Adrenal gland (tissue), 5 donors: ENCODE measurements around the gene ITPR3.

Source experiments
- CTCF ChIP-seq, 6 experiments: fragments of 450-650 bp in 4 of 6; fragments of 200-600 bp in 2 of 6; sonication (generic) in 1 of 6; IDR thresholded peaks; 1 replicate in 5 of 6; 2 replicates in 1 of 6; pipeline versions ENCODE4 v1.5.1 to v1.8.0; 2016 to 2021; ENCODE audit warnings: antibody characterized with exemption in 6 of 6, mild to moderate bottlenecking in 2 of 6, moderate library complexity in 1 of 6
- POLR2A ChIP-seq, 2 donors: fragments of 450-650 bp; IDR thresholded peaks; one replicate each; pipeline ENCODE4 v1.6.1; 2017; ENCODE audit warnings: antibody characterized with exemption in 2 of 2, mild to moderate bottlenecking in 2 of 2, moderate library complexity in 1 of 2
- donor health status: DM: no; HTN: no; CAD: no.

DNA sequence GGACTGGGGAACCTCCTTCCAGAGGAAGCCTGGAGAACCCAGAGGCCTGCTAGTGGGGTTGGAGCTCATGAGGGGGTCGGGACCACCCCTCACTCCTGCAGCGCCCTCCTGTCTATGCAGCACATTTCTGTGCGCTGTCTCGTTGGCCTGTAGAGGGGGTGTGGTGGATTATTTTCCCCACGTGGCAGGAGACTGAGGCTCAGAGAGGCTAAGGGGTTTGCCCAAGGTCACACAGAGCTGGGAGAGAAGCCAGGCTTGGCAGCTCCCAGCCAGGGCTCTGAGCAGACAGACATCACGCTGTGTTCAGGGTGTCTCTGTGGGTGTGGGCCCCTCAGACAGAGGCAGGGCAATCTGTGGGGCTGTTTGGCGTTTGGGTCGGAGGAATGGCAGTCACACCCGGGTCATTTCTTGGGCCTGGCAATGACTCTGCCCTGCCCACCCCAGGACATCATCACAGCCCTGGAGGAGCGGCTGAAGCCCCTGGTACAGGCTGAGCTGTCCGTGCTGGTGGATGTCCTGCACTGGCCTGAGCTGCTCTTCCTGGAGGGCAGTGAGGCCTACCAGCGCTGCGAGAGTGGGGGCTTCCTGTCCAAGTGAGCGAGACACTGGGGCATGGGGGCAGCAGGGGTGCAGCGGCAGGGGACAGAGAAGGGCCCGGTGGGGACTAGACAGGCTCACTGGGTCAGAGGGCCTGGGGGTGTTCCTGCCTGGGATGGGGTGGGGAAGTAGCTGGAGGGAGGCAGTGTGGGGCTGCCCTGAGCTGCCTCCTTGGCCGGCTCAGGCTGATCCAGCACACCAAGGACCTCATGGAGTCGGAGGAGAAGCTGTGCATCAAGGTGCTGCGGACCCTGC lies 62.7 kb downstream of the ITPR3 start:
- TF ChIP-seq CTCF (IDR thresholded peaks at IDR 0.05) (peak in 2 of 6 experiments; percentile 14 to 32), POLR2A (IDR thresholded peaks at IDR 0.05) (no peak)
